ENCODE results near the gene HMGCS2.

DNA sequence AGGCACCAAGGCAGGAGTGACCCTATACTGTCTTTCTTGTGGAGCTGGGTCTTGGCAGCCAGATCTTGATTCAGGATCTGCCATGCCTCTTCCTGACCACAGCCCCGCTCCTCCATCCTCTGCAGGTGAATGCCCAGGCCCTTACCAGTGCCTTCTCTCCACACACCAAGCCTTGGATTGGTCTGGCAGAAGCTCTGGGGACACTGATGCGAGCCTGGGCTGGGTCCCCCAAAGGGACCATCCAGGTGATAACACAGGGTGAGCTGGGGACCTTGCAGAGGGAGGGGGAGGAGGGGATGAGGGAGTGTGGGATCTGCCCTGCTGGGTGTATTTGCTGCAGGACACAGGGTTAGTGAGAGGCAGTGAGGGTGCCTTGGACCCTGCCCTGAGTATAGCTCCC, 28.4 kb downstream of the HMGCS2 start:
- TF ChIP-seq POLR2AphosphoS5 (IDR thresholded peaks at IDR 0.05) (no peak), CTCF (IDR thresholded peaks at IDR 0.05 in 8 of 11, conservative IDR thresholded peaks at IDR 0.05 in 3 of 11) (no peak), POLR2A (IDR thresholded peaks at IDR 0.05) (no peak)

Measured in spleen (tissue), 7 donors.